CD4-positive, CD25-positive, alpha-beta regulatory T cell (primary cell): ENCODE data around the gene APH1B. TPM values are rescaled to one million over a fixed set of nuclear protein-coding genes. Genes with fewer than 3 reads are reported as not detected.

Source experiments
- ATAC-seq, 2 donors: fragments of 150-1000 bp; cut with Tn5 transposase; one replicate each; pipeline ENCODE4 v1.10.0; 2021; ENCODE audit warnings: low read depth in 2 of 2, moderate number of reproducible peaks in 2 of 2, moderate library complexity in 1 of 2
- DNase-seq, 3 donors: peaks; one replicate each; pipeline versions ENCODE4 v3.0.0 to v3.0.0-alpha.2; 2012 to 2022; ENCODE audit warnings: mixed read lengths in 1 of 3
- H3K27ac ChIP-seq: one replicate; pipeline ENCODE4 v1.7.0; 2013; ENCODE audit warnings: mild to moderate bottlenecking, low read length; ENCODE audit not compliant: insufficient read depth, poor library complexity, severe bottlenecking
- H3K27me3 ChIP-seq: one replicate; pipeline ENCODE4 v1.7.0; 2013; ENCODE audit warnings: low read length; ENCODE audit not compliant: control insufficient read depth, insufficient read depth
- H3K36me3 ChIP-seq: one replicate; pipeline ENCODE4 v1.7.0; 2013; ENCODE audit warnings: mild to moderate bottlenecking, low read length, moderate library complexity; ENCODE audit not compliant: control insufficient read depth, insufficient read depth
- H3K4me1 ChIP-seq: 2 replicates; pipeline ENCODE4 v1.7.0; 2013; ENCODE audit warnings: mild to moderate bottlenecking, low read length; ENCODE audit not compliant: insufficient read depth, control insufficient read depth, poor library complexity, severe bottlenecking
- H3K4me3 ChIP-seq: one replicate; pipeline ENCODE4 v1.7.0; 2013; ENCODE audit warnings: low read depth, mild to moderate bottlenecking, low read length, moderate library complexity
- H3K9me3 ChIP-seq, 2 experiments: 1 replicate in 1 of 2; 2 replicates in 1 of 2; pipeline ENCODE4 v1.7.0; 2013; ENCODE audit warnings: low read length in 2 of 2, mild to moderate bottlenecking in 1 of 2, moderate library complexity in 1 of 2; ENCODE audit not compliant: control insufficient read depth in 2 of 2
- H3K27ac Mint-ChIP-seq, 3 donors: one replicate each; pipeline ENCODE4 v1.8.0; 2020 to 2022; ENCODE audit warnings: mild to moderate bottlenecking in 3 of 3, mixed read lengths in 3 of 3, moderate library complexity in 2 of 3
- H3K27me3 Mint-ChIP-seq: one replicate; pipeline ENCODE4 v1.8.0; 2022; ENCODE audit warnings: mild to moderate bottlenecking, mixed read lengths
- H3K36me3 Mint-ChIP-seq: one replicate; pipeline ENCODE4 v1.8.0; 2020; ENCODE audit warnings: mixed read lengths
- H3K4me1 Mint-ChIP-seq, 4 donors: one replicate each; pipeline ENCODE4 v1.8.0; 2020 to 2022; ENCODE audit warnings: mixed read lengths in 4 of 4, mild to moderate bottlenecking in 1 of 4
- H3K4me3 Mint-ChIP-seq, 4 donors: one replicate each; pipeline ENCODE4 v1.8.0; 2020 to 2022; ENCODE audit warnings: mild to moderate bottlenecking in 4 of 4, mixed read lengths in 4 of 4, moderate library complexity in 3 of 4
- H3K9me3 Mint-ChIP-seq, 7 donors: one replicate each; pipeline ENCODE4 v1.8.0; 2020 to 2022; ENCODE audit warnings: mixed read lengths in 7 of 7, mild to moderate bottlenecking in 3 of 7, moderate library complexity in 2 of 7
- polyA plus RNA-seq, 4 donors: library from polyadenylated mRNA; unstranded; fragments of 300-500 nt; fragmentation: Illumina TruSeq; gene quantifications; one replicate each; pipeline ENCODE4 v1.2.3, GENCODE V29; 2021
- total RNA-seq: library from RNA; stranded (reverse); gene quantifications from one replicate; pipeline ENCODE4 v1.2.3, GENCODE V29; 2022

Gene APH1B
- total and polyA plus RNA-seq, 5 donors from 2014 or later: 9.1 to 19.0 (median 13.7) TPM

GRCh38 chr15:63349621-63350020, 72.2 kb downstream of the APH1B start:
- Mint-ChIP-seq H3K4me3 (no peak overlapping the region), H3K27ac (no peak overlapping the region), H3K27me3 (no peaks in the 10 kb centered on the region), H3K9me3 (peaks cover 0 to 1% (median 0%) of the 10 kb centered on the region in 7 donors), H3K36me3 (no peaks in the 10 kb centered on the region), H3K4me1 (no peaks in the 10 kb centered on the region)
- DNase-seq (no peak), ATAC-seq (no peak)
- Histone ChIP-seq H3K9me3 (no peaks in the 10 kb centered on the region), H3K27me3 (no peaks in the 10 kb centered on the region), H3K4me1 (no peaks in the 10 kb centered on the region), H3K4me3 (no peak overlapping the region), H3K27ac (no peak overlapping the region), H3K36me3 (no peaks in the 10 kb centered on the region)

- no peaks in the 10 kb centered on the region for H3K36me3 ChIP-seq
Observed at GRCh38 chr15:63350178-63350621, 72.8 kb downstream of the APH1B start.

GRCh38 chr15:63351170-63351569, 73.8 kb downstream of the APH1B start:
- peaks cover 0 to 2% (median 0%) of the 10 kb centered on the region in 7 donors for H3K9me3 Mint-ChIP-seq
- H3K36me3 ChIP-seq: no peaks in the 10 kb centered on the region
- peak overlapping the region in 1 of 3 donors; percentile 3 for H3K27ac Mint-ChIP-seq
- no peaks in the 10 kb centered on the region for H3K4me1 ChIP-seq
- ATAC-seq (no peak), DNase-seq (no peak)
- H3K4me3 ChIP-seq: no peak overlapping the region
- no peaks in the 10 kb centered on the region for H3K27me3 Mint-ChIP-seq
- H3K4me3 Mint-ChIP-seq: no peak overlapping the region
- H3K27me3 ChIP-seq: no peaks in the 10 kb centered on the region
- no peaks in the 10 kb centered on the region for H3K36me3 Mint-ChIP-seq
- H3K4me1 Mint-ChIP-seq: no peaks in the 10 kb centered on the region
- H3K9me3 ChIP-seq: no peaks in the 10 kb centered on the region
- no peak overlapping the region for H3K27ac ChIP-seq

More at GRCh38 chr15:63350178-63350621, 72.8 kb downstream of the APH1B start:
- no peaks in the 10 kb centered on the region for H3K27me3 Mint-ChIP-seq
- no peaks in the 10 kb centered on the region for H3K4me1 ChIP-seq
- H3K4me1 Mint-ChIP-seq: no peaks in the 10 kb centered on the region
- H3K27me3 ChIP-seq: no peaks in the 10 kb centered on the region
- ATAC-seq (no peak), DNase-seq (no peak)
- no peak overlapping the region for H3K4me3 Mint-ChIP-seq
- no peak overlapping the region for H3K4me3 ChIP-seq
- H3K9me3 Mint-ChIP-seq: peaks cover 0 to 2% (median 0%) of the 10 kb centered on the region in 7 donors
- H3K27ac ChIP-seq: no peak overlapping the region
- no peaks in the 10 kb centered on the region for H3K36me3 Mint-ChIP-seq
- no peak overlapping the region for H3K27ac Mint-ChIP-seq
- no peaks in the 10 kb centered on the region for H3K9me3 ChIP-seq

GRCh38 chr15:63352808-63353207, 75.4 kb downstream of the APH1B start:
- Mint-ChIP-seq H3K36me3 (no peaks in the 10 kb centered on the region), H3K27ac (no peak overlapping the region), H3K27me3 (peaks cover 2% of the 10 kb centered on the region), H3K4me3 (no peak overlapping the region), H3K4me1 (no peaks in the 10 kb centered on the region), H3K9me3 (peaks cover 0 to 2% (median 0%) of the 10 kb centered on the region in 7 donors)
- no peak for ATAC-seq
- Histone ChIP-seq H3K27me3 (no peaks in the 10 kb centered on the region), H3K9me3 (no peaks in the 10 kb centered on the region), H3K36me3 (no peaks in the 10 kb centered on the region), H3K4me1 (no peaks in the 10 kb centered on the region), H3K4me3 (no peak overlapping the region), H3K27ac (no peak overlapping the region)
- no peak for DNase-seq

- DNase-seq: no peak
Observed at GRCh38 chr15:63353261-63353660, 75.9 kb downstream of the APH1B start.

GRCh38 chr15:63353887-63354286, 76.5 kb downstream of the APH1B start:
- ATAC-seq (no peak), DNase-seq (no peak)
- Mint-ChIP-seq H3K4me3 (no peak overlapping the region), H3K27me3 (peaks cover 4% of the 10 kb centered on the region), H3K27ac (no peak overlapping the region), H3K4me1 (no peaks in the 10 kb centered on the region), H3K9me3 (peaks cover 0 to 2% (median 0%) of the 10 kb centered on the region in 7 donors), H3K36me3 (no peaks in the 10 kb centered on the region)
- Histone ChIP-seq H3K4me1 (no peaks in the 10 kb centered on the region), H3K27me3 (no peaks in the 10 kb centered on the region), H3K4me3 (no peak overlapping the region), H3K9me3 (no peaks in the 10 kb centered on the region), H3K36me3 (no peaks in the 10 kb centered on the region), H3K27ac (no peak overlapping the region)

More at GRCh38 chr15:63353261-63353660, 75.9 kb downstream of the APH1B start:
- Histone ChIP-seq H3K9me3 (no peaks in the 10 kb centered on the region), H3K36me3 (no peaks in the 10 kb centered on the region), H3K4me3 (no peak overlapping the region), H3K4me1 (no peaks in the 10 kb centered on the region), H3K27me3 (no peaks in the 10 kb centered on the region), H3K27ac (no peak overlapping the region)
- H3K4me3 Mint-ChIP-seq: no peak overlapping the region
- H3K9me3 Mint-ChIP-seq: peaks cover 0 to 2% (median 0%) of the 10 kb centered on the region in 7 donors
- no peaks in the 10 kb centered on the region for H3K36me3 Mint-ChIP-seq
- no peaks in the 10 kb centered on the region for H3K4me1 Mint-ChIP-seq
- no peak for ATAC-seq
- H3K27ac Mint-ChIP-seq: no peak overlapping the region
- peaks cover 4% of the 10 kb centered on the region for H3K27me3 Mint-ChIP-seq

GRCh38 chr15:63354821-63355650, 77.6 kb downstream of the APH1B start:
- Mint-ChIP-seq H3K4me1 (no peaks in the 10 kb centered on the region), H3K4me3 (no peak overlapping the region), H3K36me3 (no peaks in the 10 kb centered on the region), H3K9me3 (peaks cover 0 to 2% (median 0%) of the 10 kb centered on the region in 7 donors), H3K27me3 (peaks cover 9% of the 10 kb centered on the region), H3K27ac (no peak overlapping the region)
- H3K27me3 ChIP-seq: no peaks in the 10 kb centered on the region
- no peaks in the 10 kb centered on the region for H3K4me1 ChIP-seq
- no peaks in the 10 kb centered on the region for H3K9me3 ChIP-seq
- no peak overlapping the region for H3K27ac ChIP-seq
- no peak overlapping the region for H3K4me3 ChIP-seq
- DNase-seq: no peak
- no peaks in the 10 kb centered on the region for H3K36me3 ChIP-seq
- no peak for ATAC-seq

- H3K27ac ChIP-seq: no peak overlapping the region
- peaks cover 2% of the 10 kb centered on the region for H3K27me3 ChIP-seq
- H3K4me1 Mint-ChIP-seq: no peaks in the 10 kb centered on the region
- peaks cover 9% of the 10 kb centered on the region for H3K27me3 Mint-ChIP-seq
- DNase-seq: no peak
- H3K4me3 ChIP-seq: no peak overlapping the region
- no peak overlapping the region for H3K4me3 Mint-ChIP-seq
- H3K27ac Mint-ChIP-seq: no peak overlapping the region
- H3K36me3 Mint-ChIP-seq: no peaks in the 10 kb centered on the region
- H3K9me3 Mint-ChIP-seq: peaks cover 0 to 2% (median 0%) of the 10 kb centered on the region in 7 donors
- no peaks in the 10 kb centered on the region for H3K9me3 ChIP-seq
- no peaks in the 10 kb centered on the region for H3K4me1 ChIP-seq
- no peak for ATAC-seq
- H3K36me3 ChIP-seq: no peaks in the 10 kb centered on the region
Observed at GRCh38 chr15:63357061-63357460, 79.7 kb downstream of the APH1B start.
